ENCODE results near the gene DNM3.

DNA sequence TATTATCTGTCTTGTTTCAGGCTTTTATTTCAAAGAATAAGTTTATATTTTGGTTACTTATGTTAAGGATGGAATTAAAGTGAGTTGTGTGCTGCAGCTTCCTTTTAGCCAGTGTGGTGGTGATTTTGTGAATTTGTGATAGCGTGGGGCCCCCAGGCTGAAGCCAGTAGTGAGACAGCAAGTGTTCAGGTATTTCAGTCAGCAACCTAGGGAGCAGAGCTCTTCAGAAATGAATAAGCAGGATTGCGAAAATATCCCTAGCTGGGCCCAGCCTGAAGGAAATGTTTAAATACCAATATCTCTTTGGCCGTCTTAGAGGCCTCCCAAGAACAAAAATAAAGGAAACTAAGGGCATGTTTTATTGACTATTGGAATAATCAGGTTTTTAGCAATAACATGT is 428.3 kb downstream of the DNM3 start:
- no peak for TF ChIP-seq CTCF (IDR thresholded peaks at IDR 0.05; ENCODE audit: control extremely low read depth in 1 of 3, insufficient read depth in 1 of 3, low read depth in 1 of 3, low read length in 3 of 3)
- TF ChIP-seq POLR2AphosphoS5 (IDR thresholded peaks at IDR 0.05; ENCODE audit: low read depth, low read length): no peak

Data from H1 (cell line).